GM23338 (cell line): Measurements from ENCODE around the gene PHF10. TPM values are rescaled to one million over a fixed set of nuclear protein-coding genes. Genes with fewer than 3 reads are reported as not detected.

ENCODE experiments used
- ATAC-seq: fragments of 200-7000 bp; cut with Tn5 transposase; 3 replicates; pipeline ENCODE4 v1.9.1; 2020
- DNase-seq: peaks from one replicate; pipeline ENCODE4 v3.0.0-alpha.2; 2015; ENCODE audit warnings: low spot score
- H2AFZ ChIP-seq: fragments of 200-600 bp; sonication (generic); 2 replicates; pipeline ENCODE4 v1.8.0; 2016; ENCODE audit warnings: antibody characterized with exemption, mild to moderate bottlenecking, moderate library complexity
- H3F3A ChIP-seq: fragments of 200-600 bp; sonication (generic); replicated peaks from 2 replicates; pipeline ENCODE4 v1.8.0; 2017; ENCODE audit warnings: antibody characterized with exemption, mixed run types, low read depth
- H3K27ac ChIP-seq: fragments of 200-600 bp; sonication (generic); 2 replicates; pipeline ENCODE4 v1.6.1; 2016; ENCODE audit warnings: low read depth
- H3K27me3 ChIP-seq: fragments of 200-600 bp; sonication (generic); 2 replicates; pipeline ENCODE4 v1.8.0; 2016; ENCODE audit warnings: mild to moderate bottlenecking, mixed run types, moderate library complexity; ENCODE audit not compliant: insufficient read depth
- H3K36me3 ChIP-seq: fragments of 200-600 bp; sonication (generic); 2 replicates; pipeline ENCODE4 v1.8.0; 2016; ENCODE audit warnings: mild to moderate bottlenecking; ENCODE audit not compliant: insufficient read depth
- H3K4me1 ChIP-seq: fragments of 200-600 bp; sonication (generic); 2 replicates; pipeline ENCODE4 v1.8.0; 2016; ENCODE audit warnings: mild to moderate bottlenecking, moderate library complexity; ENCODE audit not compliant: insufficient read depth
- H3K4me2 ChIP-seq: fragments of 200-600 bp; sonication (generic); 2 replicates; pipeline ENCODE4 v1.7.1; 2017; ENCODE audit warnings: mixed run types
- H3K4me3 ChIP-seq: fragments of 200-600 bp; sonication (generic); 2 replicates; pipeline ENCODE4 v1.6.1; 2016; ENCODE audit warnings: mixed run types
- H3K79me2 ChIP-seq: fragments of 200-600 bp; sonication (generic); replicated peaks from 2 replicates; pipeline ENCODE4 v1.8.0; 2017; ENCODE audit warnings: mild to moderate bottlenecking; ENCODE audit not compliant: insufficient read depth
- H3K9me2 ChIP-seq: fragments of 200-600 bp; sonication (generic); 2 replicates; pipeline ENCODE4 v1.8.0; 2017; ENCODE audit not compliant: insufficient read depth
- H4K20me1 ChIP-seq: fragments of 200-600 bp; sonication (generic); replicated peaks from 2 replicates; pipeline ENCODE4 v1.8.0; 2017; ENCODE audit warnings: mild to moderate bottlenecking; ENCODE audit not compliant: insufficient read depth
- H3K27ac Mint-ChIP-seq: 2 replicates; pipeline ENCODE4 v1.8.0; 2020; ENCODE audit warnings: inconsistent platforms, mild to moderate bottlenecking, moderate library complexity, mixed read lengths
- H3K27me3 Mint-ChIP-seq: 3 replicates; pipeline ENCODE4 v1.8.0; 2022; ENCODE audit warnings: low read depth, mild to moderate bottlenecking, moderate library complexity, mixed read lengths, inconsistent platforms; ENCODE audit not compliant: insufficient read depth, poor library complexity
- H3K36me3 Mint-ChIP-seq: 3 replicates; pipeline ENCODE4 v1.8.0; 2021; ENCODE audit warnings: low read depth, mild to moderate bottlenecking, inconsistent platforms, moderate library complexity, mixed read lengths
- H3K4me1 Mint-ChIP-seq: 3 replicates; pipeline ENCODE4 v1.8.0; 2020; ENCODE audit warnings: mild to moderate bottlenecking, inconsistent platforms, mixed read lengths
- H3K4me3 Mint-ChIP-seq: 3 replicates; pipeline ENCODE4 v1.8.0; 2021; ENCODE audit warnings: moderate library complexity, mild to moderate bottlenecking, inconsistent platforms, mixed read lengths
- H3K9me3 Mint-ChIP-seq: 3 replicates; pipeline ENCODE4 v1.8.0; 2020; ENCODE audit warnings: moderate library complexity, mild to moderate bottlenecking, inconsistent platforms, mixed read lengths
- CREB1 ChIP-seq: fragments of 250-450 bp; sonication (Bioruptor Pico); IDR thresholded peaks from 2 replicates; pipeline ENCODE4 v1.5.0; 2020; ENCODE audit warnings: low read depth, mild to moderate bottlenecking, moderate library complexity
- CTCF ChIP-seq, 2 experiments: fragments of 200-600 bp in 1 of 2; sonication (generic) in 1 of 2; conservative IDR thresholded peaks; 2 replicates each; pipeline versions ENCODE4 v1.5.1 to v1.6.1; 2016 to 2017; ENCODE audit warnings: antibody characterized with exemption in 2 of 2, low read depth in 2 of 2, mild to moderate bottlenecking in 2 of 2, moderate library complexity in 1 of 2
- REST ChIP-seq: IDR thresholded peaks from one replicate; pipeline ENCODE4 v1.6.1; 2018; ENCODE audit warnings: antibody characterized with exemption; ENCODE audit not compliant: unreplicated experiment
- ZNF114 ChIP-seq: fragments of 250-450 bp; sonication (Bioruptor Pico); IDR thresholded peaks from 2 replicates; pipeline ENCODE4 v1.5.0; 2020; ENCODE audit warnings: mild to moderate bottlenecking, moderate library complexity
- ZNF331 ChIP-seq: fragments of 250-450 bp; sonication (Bioruptor Pico); IDR thresholded peaks from 2 replicates; pipeline ENCODE4 v1.5.0; 2020; ENCODE audit warnings: low read depth, mild to moderate bottlenecking, moderate library complexity
- polyA plus RNA-seq: library from polyadenylated mRNA; unstranded; fragments of >200 nt; fragmentation: Nextera tagmentation; extraction: Ambion mirVana; gene quantifications from 2 replicates; pipeline ENCODE4 v1.2.1, GENCODE V29; 2016
- total RNA-seq: library from RNA; depleted of rRNA; stranded (reverse); fragments of >200 nt; shearing (Covaris generic); gene quantifications from 2 replicates; pipeline ENCODE4 v1.2.3, GENCODE V29; 2014; rRNA removed

PHF10 gene
- total and polyA plus RNA-seq, 2 experiments from 2014 or later: 16.5 to 44.7 TPM

- Histone ChIP-seq H3K27me3 (no peaks in the 10 kb centered on the region), H2AFZ (no peak overlapping the region), H3F3A (no peaks in the 10 kb centered on the region), H3K4me3 (no peak overlapping the region), H3K4me1 (0 out of 2 replicates have a peak, but pooled peaks cover 2% of the 10 kb centered on the region), H4K20me1 (no peaks in the 10 kb centered on the region; the same call in 1 of the 2 replicates), H3K9me2 (no peaks in the 10 kb centered on the region), H3K36me3 (peaks cover 18% of the 10 kb centered on the region), H3K27ac (no peak overlapping the region), H3K79me2 (no peaks in the 10 kb centered on the region), H3K4me2 (no peak overlapping the region)
- Mint-ChIP-seq H3K27me3 (no peaks in the 10 kb centered on the region), H3K4me1 (peaks cover 3% of the 10 kb centered on the region; the same call in 1 of the 3 replicates), H3K4me3 (no peak overlapping the region), H3K36me3 (peaks cover 77% of the 10 kb centered on the region), H3K27ac (no peak overlapping the region), H3K9me3 (peaks cover 24% of the 10 kb centered on the region)
- DNase-seq (no peak), ATAC-seq (no peak)
- TF ChIP-seq ZNF331 (CRISPR knock-in tag) (no peak), CREB1 (CRISPR knock-in tag) (no peak)
Measured at GRCh38 chr6:169656546-169657283, 67.6 kb downstream of the PHF10 start.

GRCh38 chr6:169654598-169655391, 69.5 kb downstream of the PHF10 start:
- H4K20me1 ChIP-seq: no peaks in the 10 kb centered on the region; the same call in 1 of the 2 replicates
- H3K36me3 ChIP-seq: peaks cover 18% of the 10 kb centered on the region
- no peak overlapping the region for H3K27ac Mint-ChIP-seq
- peaks cover 2% of the 10 kb centered on the region for H3K27me3 Mint-ChIP-seq
- H3F3A ChIP-seq: no peaks in the 10 kb centered on the region
- peak overlapping the region; percentile 45 for H3K4me3 ChIP-seq
- peaks cover 75% of the 10 kb centered on the region for H3K36me3 Mint-ChIP-seq
- H3K4me1 ChIP-seq: 0 out of 2 replicates have a peak, but pooled peaks cover 2% of the 10 kb centered on the region
- H3K4me2 ChIP-seq: peak overlapping the region; percentile 58
- no peaks in the 10 kb centered on the region for H3K27me3 ChIP-seq
- no peak for TF ChIP-seq ZNF331 (CRISPR knock-in tag)
- TF ChIP-seq CTCF (conservative IDR thresholded peaks at IDR 0.05; ENCODE audit: low read depth in 2 of 2): peak in 1 of 2 experiments; percentile 32; a peak in 1 of 4 replicates
- TF ChIP-seq ZNF114 (CRISPR knock-in tag): no peak
- no peak for TF ChIP-seq REST
- H3K27ac ChIP-seq: no peak overlapping the region; the same call in 1 of the 2 replicates
- ATAC-seq (no peak), DNase-seq (peak; percentile 82)
- H3K4me1 Mint-ChIP-seq: 0 out of 3 replicates have a peak, but pooled peaks cover 3% of the 10 kb centered on the region
- no peaks in the 10 kb centered on the region for H3K79me2 ChIP-seq
- H3K9me2 ChIP-seq: no peaks in the 10 kb centered on the region
- H2AFZ ChIP-seq: 0 out of 2 replicates have a peak overlapping the region, but pooled peaks have one; percentile 2
- H3K4me3 Mint-ChIP-seq: no peak overlapping the region
- peaks cover 24% of the 10 kb centered on the region for H3K9me3 Mint-ChIP-seq

Other genes starting within 250 kb of the PHF10 start
- gene WDR27, start 22.5 kb downstream of the PHF10 start, total RNA-seq: 65.9 and 80.4 TPM in 2 replicates
- gene WDR27, start 22.5 kb downstream of the PHF10 start, polyA plus RNA-seq: 42.8 and 55.3 TPM in 2 replicates
- 49.3 and 57.3 TPM in 2 replicates for gene C6orf120, start 22.4 kb downstream of the PHF10 start, total RNA-seq
- 18.3 and 18.8 TPM in 2 replicates for gene C6orf120, start 22.4 kb downstream of the PHF10 start, polyA plus RNA-seq
- gene DYNLT2, start 27.1 kb upstream of the PHF10 start, total RNA-seq: 2.8 and 3.3 TPM in 2 replicates
- gene DYNLT2, start 27.1 kb upstream of the PHF10 start, polyA plus RNA-seq: 1.6 and 4.4 TPM in 2 replicates
- 7.6 and 11.7 TPM in 2 replicates for gene ERMARD, start 27.1 kb upstream of the PHF10 start, total RNA-seq
- 8.5 and 8.6 TPM in 2 replicates for gene ERMARD, start 27.1 kb upstream of the PHF10 start, polyA plus RNA-seq